IPS DF 4.7 (cell line): ENCODE data around the gene AP5S1.
"Not testable (repeated sequence)": the region's sequence is repeated elsewhere in the genome, so short reads cannot be mapped to it uniquely, and the experiment has no call there.

Experiments used
- DNase-seq: peaks from one replicate; pipeline ENCODE4 v3.0.0-alpha.2; 2013; ENCODE audit warnings: low spot score; ENCODE audit errors: extremely low read depth

The AP5S1 gene

GRCh38 chr20:3842348-3842930 is 22.1 kb downstream of the AP5S1 start:
- no peak for DNase-seq

- DNase-seq, result no peak
Observed at GRCh38 chr20:3843490-3843889, 23.1 kb downstream of the AP5S1 start.

- DNase-seq, result not testable (repeated sequence)
Observed at GRCh38 chr20:3843990-3844619, 23.8 kb downstream of the AP5S1 start.

GRCh38 chr20:3846378-3846739 is 26.0 kb downstream of the AP5S1 start:
- no peak for DNase-seq

- DNase-seq, result no peak
Observed at GRCh38 chr20:3846740-3847428, 26.5 kb downstream of the AP5S1 start, which contains the start of gene MAVS. Gene MAVS (plus strand): TSS chr20:3846834. CDS start chr20:3854625, 7,791 bp downstream.

- no peak for DNase-seq
Observed at GRCh38 chr20:3847429-3847940, 27.1 kb downstream of the AP5S1 start.

GRCh38 chr20:3848565-3848964 is 28.2 kb downstream of the AP5S1 start:
- no peak for DNase-seq

GRCh38 chr20:3854462-3854871 is 34.1 kb downstream of the AP5S1 start:
- DNase-seq, result no peak

GRCh38 chr20:3857405-3857804 is 37.1 kb downstream of the AP5S1 start:
- no peak for DNase-seq

- no peak for DNase-seq
Observed at GRCh38 chr20:3858689-3859088, 38.3 kb downstream of the AP5S1 start.

GRCh38 chr20:3861191-3861590 is 40.8 kb downstream of the AP5S1 start:
- no peak for DNase-seq

GRCh38 chr20:3862333-3862732 is 42.0 kb downstream of the AP5S1 start:
- DNase-seq, result no peak

GRCh38 chr20:3863317-3863716 is 43.0 kb downstream of the AP5S1 start:
- DNase-seq, result no peak

- DNase-seq, result no peak
Observed at GRCh38 chr20:3864518-3864917, 44.2 kb downstream of the AP5S1 start.

- DNase-seq, result no peak
Observed at GRCh38 chr20:3865152-3865886, 45.0 kb downstream of the AP5S1 start.

- no peak for DNase-seq
Observed at GRCh38 chr20:3865887-3866407, 45.6 kb downstream of the AP5S1 start.

GRCh38 chr20:3866464-3866863 is 46.1 kb downstream of the AP5S1 start:
- no peak for DNase-seq

GRCh38 chr20:3867802-3868201 is 47.5 kb downstream of the AP5S1 start:
- DNase-seq, result no peak

GRCh38 chr20:3869839-3870634 is 49.7 kb downstream of the AP5S1 start:
- DNase-seq, result no peak

GRCh38 chr20:3871550-3872265 is 51.4 kb downstream of the AP5S1 start:
- no peak for DNase-seq
